HUES6 (cell line): Measurements from ENCODE around the gene LIMK2.
A peak's percentile ranks its signal among the peaks of the same experiment; 100 is the strongest.

Source experiments
- H3K27ac ChIP-seq: 2 replicates; pipeline ENCODE4 v1.7.0; 2013; ENCODE audit warnings: low read depth, mild to moderate bottlenecking, low read length, inconsistent platforms
- H3K27me3 ChIP-seq: 2 replicates; pipeline ENCODE4 v1.6.1; 2013; ENCODE audit warnings: low read length; ENCODE audit not compliant: control insufficient read depth, insufficient read depth
- H3K36me3 ChIP-seq: 2 replicates; pipeline ENCODE4 v1.6.1; 2013; ENCODE audit warnings: low read length; ENCODE audit not compliant: control insufficient read depth, insufficient read depth
- H3K4me1 ChIP-seq: 2 replicates; pipeline ENCODE4 v1.6.1; 2013; ENCODE audit warnings: low read length; ENCODE audit not compliant: control insufficient read depth, insufficient read depth
- H3K4me3 ChIP-seq: 2 replicates; pipeline ENCODE4 v1.5.1; 2013; ENCODE audit warnings: low read depth, low read length
- H3K9ac ChIP-seq: one replicate; pipeline ENCODE4 v1.6.1; 2013; ENCODE audit warnings: mild to moderate bottlenecking, low read length
- H3K9me3 ChIP-seq: 2 replicates; pipeline ENCODE4 v1.6.1; 2013; ENCODE audit warnings: low read depth, low read length; ENCODE audit not compliant: control insufficient read depth, insufficient read depth

The LIMK2 gene

DNA sequence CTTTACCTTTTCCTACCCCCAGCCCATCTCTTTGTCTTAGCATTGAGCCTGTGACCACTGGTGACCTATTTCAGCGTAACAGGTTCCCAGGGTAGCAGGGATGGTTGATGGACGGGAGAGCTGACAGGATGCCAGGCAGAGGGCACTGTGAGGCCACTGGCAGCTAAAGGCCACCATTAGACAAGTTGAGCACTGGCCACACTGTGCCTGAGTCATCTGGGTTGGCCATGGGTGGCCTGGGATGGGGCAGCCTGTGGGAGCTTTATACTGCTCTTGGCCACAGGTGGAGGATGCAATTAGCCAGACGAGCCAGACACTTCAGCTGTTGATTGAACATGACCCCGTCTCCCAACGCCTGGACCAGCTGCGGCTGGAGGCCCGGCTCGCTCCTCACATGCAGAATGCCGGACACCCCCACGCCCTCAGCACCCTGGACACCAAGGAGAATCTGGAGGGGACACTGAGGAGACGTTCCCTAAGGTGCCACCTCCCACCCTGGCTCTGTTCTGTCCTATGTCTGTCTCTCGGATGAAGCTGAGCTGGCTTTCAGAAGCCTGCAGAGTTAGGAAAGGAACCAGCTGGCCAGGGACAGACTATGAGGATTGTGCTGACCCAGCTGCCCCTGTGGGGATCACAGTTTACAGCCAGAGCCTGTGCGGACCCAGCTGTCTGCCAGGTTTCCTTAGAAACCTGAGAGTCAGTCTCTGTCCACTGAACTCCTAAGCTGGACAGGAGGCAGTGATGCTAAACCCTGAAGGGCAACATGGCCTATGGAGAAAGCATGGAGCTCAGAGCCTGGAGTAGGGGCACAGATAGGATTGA lies 50.4 kb downstream of the LIMK2 start:
- Histone ChIP-seq H3K36me3 (peaks cover 82% of the 10 kb centered on the region), H3K4me3 (no peak overlapping the region), H3K9ac (no peak overlapping the region)

DNA sequence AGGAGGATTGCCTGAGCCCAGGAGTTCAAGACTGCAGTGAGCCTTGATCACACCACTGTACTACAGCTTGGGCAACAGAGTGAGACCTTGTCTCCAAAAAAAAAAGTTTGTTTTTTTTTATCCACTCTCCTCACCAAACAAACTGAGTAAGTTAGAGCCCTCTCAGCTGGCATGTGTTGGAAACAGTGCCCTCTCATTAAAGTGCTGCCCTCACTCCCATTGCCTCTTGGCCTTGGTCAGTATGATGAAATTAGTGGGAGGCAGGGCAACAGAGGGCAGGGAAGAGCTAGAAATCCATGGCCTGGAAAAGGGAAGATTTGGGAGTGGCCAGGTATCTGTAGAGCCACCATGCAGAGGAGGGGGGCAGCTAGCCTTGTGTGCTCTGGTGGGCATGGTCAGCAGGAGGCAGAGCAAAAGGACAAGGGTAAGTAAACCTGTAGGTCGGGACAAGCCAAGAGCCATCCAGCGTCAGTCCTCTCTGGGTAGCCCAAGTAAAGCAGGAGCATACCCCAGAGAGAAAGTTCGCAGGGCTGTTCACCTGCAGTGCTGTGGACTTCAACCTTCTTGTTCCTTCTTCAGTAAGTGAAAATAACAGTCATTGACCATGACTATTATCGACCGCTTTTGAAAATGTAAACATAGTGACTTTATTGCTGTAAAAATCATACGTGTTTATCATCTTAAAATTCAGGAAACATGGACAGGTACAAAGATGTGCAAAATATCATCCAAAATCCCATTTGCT lies 52.0 kb downstream of the LIMK2 start:
- peaks cover 81% of the 10 kb centered on the region for H3K36me3 ChIP-seq
- H3K27ac ChIP-seq = no peak overlapping the region
- no peaks in the 10 kb centered on the region for H3K27me3 ChIP-seq
- no peak overlapping the region for H3K4me3 ChIP-seq
- H3K9ac ChIP-seq = no peak overlapping the region
- no peaks in the 10 kb centered on the region for H3K4me1 ChIP-seq
- no peaks in the 10 kb centered on the region for H3K9me3 ChIP-seq

More for the DNA sequence above, 50.4 kb downstream of the LIMK2 start:
- no peak overlapping the region for H3K27ac ChIP-seq
- no peaks in the 10 kb centered on the region for H3K4me1 ChIP-seq
- H3K9me3 ChIP-seq = no peaks in the 10 kb centered on the region
- no peaks in the 10 kb centered on the region for H3K27me3 ChIP-seq

DNA sequence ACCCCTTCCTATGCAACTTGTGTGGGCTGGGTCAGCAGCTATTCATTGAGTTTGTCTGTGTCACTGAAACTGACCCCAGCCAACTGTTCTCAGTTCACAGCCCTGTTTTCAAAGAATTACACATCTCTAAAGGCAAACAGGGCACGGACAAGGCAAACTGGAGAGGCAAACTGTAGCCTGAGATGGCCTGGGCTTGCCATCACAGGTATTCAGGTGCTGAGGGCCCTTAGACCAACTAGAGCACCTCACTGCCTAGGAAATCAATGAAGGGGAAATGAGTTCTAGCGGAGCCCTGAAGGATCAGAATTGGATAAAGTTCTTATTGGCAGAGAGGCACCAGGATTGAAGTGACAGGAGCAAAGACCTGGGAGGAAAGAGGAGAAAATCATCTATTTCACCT lies 56.2 kb downstream of the LIMK2 start:
- Histone ChIP-seq H3K27ac (no peak overlapping the region), H3K4me3 (no peak overlapping the region), H3K9me3 (no peaks in the 10 kb centered on the region), H3K4me1 (peaks cover 17% of the 10 kb centered on the region), H3K36me3 (peaks cover 69% of the 10 kb centered on the region), H3K9ac (no peak overlapping the region), H3K27me3 (no peaks in the 10 kb centered on the region)

- H3K27me3 ChIP-seq = no peaks in the 10 kb centered on the region
- H3K27ac ChIP-seq = 0 out of 2 replicates have a peak overlapping the region, but pooled peaks have one; percentile 4
- H3K4me3 ChIP-seq = no peak overlapping the region
- peaks cover 72% of the 10 kb centered on the region for H3K36me3 ChIP-seq
- peaks cover 17% of the 10 kb centered on the region for H3K4me1 ChIP-seq
- peak overlapping the region; percentile 53 for H3K9ac ChIP-seq
- no peaks in the 10 kb centered on the region for H3K9me3 ChIP-seq
These were observed 57.9 kb downstream of the LIMK2 start for GRCh38 chr22:31269892-31270579.

- Histone ChIP-seq H3K9me3 (no peaks in the 10 kb centered on the region), H3K4me1 (peaks cover 17% of the 10 kb centered on the region), H3K27ac (0 out of 2 replicates have a peak overlapping the region, but pooled peaks have one; percentile 4), H3K36me3 (peaks cover 74% of the 10 kb centered on the region), H3K9ac (no peak overlapping the region), H3K27me3 (no peaks in the 10 kb centered on the region), H3K4me3 (no peak overlapping the region)
These were observed 58.9 kb downstream of the LIMK2 start for GRCh38 chr22:31271026-31271425.

DNA sequence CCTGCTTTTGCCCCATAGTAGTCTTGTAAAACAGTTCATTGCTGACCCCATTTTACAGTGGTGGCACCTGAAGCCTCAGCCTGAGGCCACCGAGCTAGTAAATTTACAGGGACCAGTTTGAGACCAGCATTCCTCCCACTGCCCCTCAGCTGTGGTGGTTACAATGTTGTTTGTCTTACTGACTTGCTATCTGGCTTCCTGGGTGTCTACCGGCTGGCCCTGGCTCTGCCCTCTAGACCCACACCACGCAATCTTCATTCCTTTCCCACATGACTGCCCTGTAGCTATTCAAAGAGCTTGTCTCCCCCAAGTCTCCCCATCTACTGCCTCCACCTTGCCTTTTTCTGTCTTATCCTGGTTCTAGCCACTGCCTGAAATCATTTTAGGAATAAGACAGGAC lies 59.4 kb downstream of the LIMK2 start:
- H3K9me3 ChIP-seq = no peaks in the 10 kb centered on the region
- no peak overlapping the region for H3K27ac ChIP-seq
- H3K36me3 ChIP-seq = peaks cover 71% of the 10 kb centered on the region
- H3K27me3 ChIP-seq = no peaks in the 10 kb centered on the region
- H3K9ac ChIP-seq = no peak overlapping the region
- no peak overlapping the region for H3K4me3 ChIP-seq
- H3K4me1 ChIP-seq = peaks cover 17% of the 10 kb centered on the region

- H3K4me1 ChIP-seq = peaks cover 17% of the 10 kb centered on the region
- no peak overlapping the region for H3K4me3 ChIP-seq
- H3K9ac ChIP-seq = no peak overlapping the region
- H3K27me3 ChIP-seq = no peaks in the 10 kb centered on the region
- H3K36me3 ChIP-seq = peaks cover 66% of the 10 kb centered on the region
- H3K27ac ChIP-seq = no peak overlapping the region
- H3K9me3 ChIP-seq = no peaks in the 10 kb centered on the region
These were observed 60.7 kb downstream of the LIMK2 start for GRCh38 chr22:31272522-31273446.

DNA sequence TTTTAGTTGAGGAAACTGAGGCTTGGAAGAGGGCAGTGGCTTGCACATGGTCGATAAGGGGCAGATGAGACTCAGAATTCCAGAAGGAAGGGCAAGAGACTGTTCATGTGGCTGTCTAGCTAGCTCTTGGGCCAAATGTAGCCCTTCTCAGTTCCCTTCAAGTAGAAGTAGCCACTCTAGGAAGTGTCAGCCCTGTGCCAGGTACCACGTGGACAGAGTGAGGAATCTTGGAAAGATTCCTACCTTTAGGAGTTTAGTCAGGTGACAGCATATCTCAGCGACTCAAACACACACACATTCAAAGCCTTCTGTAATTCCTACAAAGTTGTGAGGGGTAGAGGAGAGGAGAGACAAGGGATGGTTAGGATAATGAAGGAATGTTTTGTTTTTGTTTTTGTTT lies 61.9 kb downstream of the LIMK2 start:
- H3K9me3 ChIP-seq = no peaks in the 10 kb centered on the region
- peaks cover 17% of the 10 kb centered on the region for H3K4me1 ChIP-seq
- H3K4me3 ChIP-seq = no peak overlapping the region
- H3K27me3 ChIP-seq = no peaks in the 10 kb centered on the region
- H3K36me3 ChIP-seq = peaks cover 67% of the 10 kb centered on the region
- H3K27ac ChIP-seq = no peak overlapping the region
- H3K9ac ChIP-seq = no peak overlapping the region

GRCh38 chr22:31275018-31275417 lies 62.9 kb downstream of the LIMK2 start:
- Histone ChIP-seq H3K27ac (no peak overlapping the region), H3K27me3 (no peaks in the 10 kb centered on the region), H3K4me3 (no peak overlapping the region), H3K9ac (no peak overlapping the region), H3K36me3 (peaks cover 76% of the 10 kb centered on the region), H3K4me1 (peaks cover 13% of the 10 kb centered on the region), H3K9me3 (no peaks in the 10 kb centered on the region)

GRCh38 chr22:31275576-31275975 lies 63.5 kb downstream of the LIMK2 start:
- H3K4me3 ChIP-seq = no peak overlapping the region
- no peak overlapping the region for H3K9ac ChIP-seq
- peaks cover 8% of the 10 kb centered on the region; the same call in 1 of the 2 replicates for H3K4me1 ChIP-seq
- no peaks in the 10 kb centered on the region for H3K9me3 ChIP-seq
- no peak overlapping the region for H3K27ac ChIP-seq
- H3K27me3 ChIP-seq = no peaks in the 10 kb centered on the region
- H3K36me3 ChIP-seq = peaks cover 77% of the 10 kb centered on the region
